ENCODE results near the gene FAM222B. TPM values are rescaled to one million over a fixed set of nuclear protein-coding genes. Genes with fewer than 3 reads are reported as not detected.
"Not testable (repeated sequence)": the region's sequence is repeated elsewhere in the genome, so short reads cannot be mapped to it uniquely, and the experiment has no call there.

FAM222B gene
- total RNA-seq, 4 donors from 2014 or later = 28.1 to 55.8 (median 44.6) TPM

- Histone ChIP-seq H3K4me1 (peaks cover 0 to 25% (median 6%) of the 10 kb centered on the region in 4 donors), H3K36me3 (no peaks in the 10 kb centered on the region), H3K4me3 (peak overlapping the region; percentile 67 to 84 (median 82)), H3K27me3 (no peaks in the 10 kb centered on the region), H3K27ac (peak overlapping the region; percentile 81 to 95 (median 88)), H3K9me3 (no peaks in the 10 kb centered on the region)
- TF ChIP-seq POLR2A (IDR thresholded peaks at IDR 0.05) (peak in 1 of 2 donors; percentile 21), CTCF (IDR thresholded peaks at IDR 0.05) (no peak)
- DNase-seq = peak; percentile 97 to 98 (median 98)
Measured at GRCh38 chr17:28812091-28812747, 30.4 kb downstream of the FAM222B start.

GRCh38 chr17:28811651-28812090 lies 30.9 kb downstream of the FAM222B start:
- Histone ChIP-seq H3K27me3 (no peaks in the 10 kb centered on the region), H3K36me3 (no peaks in the 10 kb centered on the region), H3K27ac (peak overlapping the region; percentile 81 to 95 (median 88)), H3K4me3 (peak overlapping the region; percentile 67 to 84 (median 82)), H3K9me3 (no peaks in the 10 kb centered on the region), H3K4me1 (peaks cover 0 to 28% (median 6%) of the 10 kb centered on the region in 4 donors)
- TF ChIP-seq POLR2A (IDR thresholded peaks at IDR 0.05) = no peak
- peak in 1 of 6 experiments; percentile 3 for TF ChIP-seq CTCF (IDR thresholded peaks at IDR 0.05)
- DNase-seq = no peak

- no peaks in the 10 kb centered on the region for H3K27me3 ChIP-seq
- no peak for DNase-seq
- peaks cover 0 to 28% (median 6%) of the 10 kb centered on the region in 4 donors for H3K4me1 ChIP-seq
- H3K4me3 ChIP-seq = no peak overlapping the region
- no peaks in the 10 kb centered on the region for H3K9me3 ChIP-seq
- H3K36me3 ChIP-seq = peaks cover 0 to 5% (median 0%) of the 10 kb centered on the region in 3 donors
- TF ChIP-seq POLR2A (IDR thresholded peaks at IDR 0.05) (no peak), CTCF (IDR thresholded peaks at IDR 0.05) (no peak)
- no peak overlapping the region for H3K27ac ChIP-seq
Measured at GRCh38 chr17:28810437-28810836, 32.2 kb downstream of the FAM222B start.

- DNase-seq = no peak
- Histone ChIP-seq H3K9me3 (no peaks in the 10 kb centered on the region), H3K4me3 (no peak overlapping the region), H3K4me1 (peaks cover 0 to 28% (median 6%) of the 10 kb centered on the region in 4 donors), H3K36me3 (peaks cover 0 to 5% (median 0%) of the 10 kb centered on the region in 3 donors), H3K27me3 (no peaks in the 10 kb centered on the region), H3K27ac (peak overlapping the region; percentile 26 to 79 (median 71))
- no peak for TF ChIP-seq POLR2A (IDR thresholded peaks at IDR 0.05)
Measured at GRCh38 chr17:28807925-28808634, 34.5 kb downstream of the FAM222B start.

GRCh38 chr17:28796062-28796461 lies 46.5 kb downstream of the FAM222B start:
- H3K4me1 ChIP-seq = peaks cover 0 to 6% (median 0%) of the 10 kb centered on the region in 4 donors
- H3K9me3 ChIP-seq = no peaks in the 10 kb centered on the region
- H3K36me3 ChIP-seq = peaks cover 0 to 4% (median 0%) of the 10 kb centered on the region in 3 donors
- H3K27ac ChIP-seq = no peak overlapping the region
- H3K4me3 ChIP-seq = no peak overlapping the region
- no peaks in the 10 kb centered on the region for H3K27me3 ChIP-seq
- DNase-seq = no peak
- TF ChIP-seq POLR2A (IDR thresholded peaks at IDR 0.05) = no peak
- TF ChIP-seq CTCF (IDR thresholded peaks at IDR 0.05) = no peak

GRCh38 chr17:28794846-28795441 lies 47.6 kb downstream of the FAM222B start:
- H3K9me3 ChIP-seq, H3K36me3 ChIP-seq, H3K27me3 ChIP-seq, H3K4me3 ChIP-seq, DNase-seq, H3K4me1 ChIP-seq, H3K27ac ChIP-seq: not testable (repeated sequence)
